ENCODE data around the gene TECRL.

TECRL gene

GRCh38 chr4:64305565-64306254 lies 103.5 kb downstream of the TECRL start:
- DNase-seq (ENCODE audit: low read depth), result no peak
- no peak overlapping the region for H3K4me3 ChIP-seq (ENCODE audit: control insufficient read depth, low read depth, low read length)
- no peak for TF ChIP-seq CTCF (IDR thresholded peaks at IDR 0.05; ENCODE audit: control insufficient read depth, insufficient read depth, low read depth, low read length, missing control alignments)

- no peak for TF ChIP-seq CTCF (IDR thresholded peaks at IDR 0.05; ENCODE audit: control insufficient read depth, insufficient read depth, low read depth, low read length, missing control alignments)
- no peak for DNase-seq (ENCODE audit: low read depth)
Observed at GRCh38 chr4:64272432-64272831, 136.8 kb downstream of the TECRL start.

GRCh38 chr4:64271601-64272081 lies 137.6 kb downstream of the TECRL start:
- TF ChIP-seq CTCF (IDR thresholded peaks at IDR 0.05; ENCODE audit: control insufficient read depth, insufficient read depth, low read depth, low read length, missing control alignments), result no peak
- H3K4me3 ChIP-seq (ENCODE audit: control insufficient read depth, low read depth, low read length), result no peak overlapping the region
- DNase-seq (ENCODE audit: low read depth), result no peak

More at GRCh38 chr4:64272432-64272831, 136.8 kb downstream of the TECRL start:
- no peak overlapping the region for H3K4me3 ChIP-seq (ENCODE audit: control insufficient read depth, low read depth, low read length)

- H3K4me3 ChIP-seq (ENCODE audit: control insufficient read depth, low read depth, low read length), result no peak overlapping the region
- no peak for DNase-seq (ENCODE audit: low read depth)
- TF ChIP-seq CTCF (IDR thresholded peaks at IDR 0.05; ENCODE audit: control insufficient read depth, insufficient read depth, low read depth, low read length, missing control alignments), result no peak
Observed at GRCh38 chr4:64266669-64267068, 142.6 kb downstream of the TECRL start.

- no peak for DNase-seq (ENCODE audit: low read depth)
- TF ChIP-seq CTCF (IDR thresholded peaks at IDR 0.05; ENCODE audit: control insufficient read depth, insufficient read depth, low read depth, low read length, missing control alignments), result no peak
- H3K4me3 ChIP-seq (ENCODE audit: control insufficient read depth, low read depth, low read length), result no peak overlapping the region
Observed at GRCh38 chr4:64266263-64266662, 143.0 kb downstream of the TECRL start.

- TF ChIP-seq CTCF (IDR thresholded peaks at IDR 0.05; ENCODE audit: control insufficient read depth, insufficient read depth, low read depth, low read length, missing control alignments), result no peak
- no peak overlapping the region for H3K4me3 ChIP-seq (ENCODE audit: control insufficient read depth, low read depth, low read length)
- no peak for DNase-seq (ENCODE audit: low read depth)
Observed at GRCh38 chr4:64251781-64252180, 157.5 kb downstream of the TECRL start.

All from AG09309 (cell line).